Neural cell (in vitro differentiated cells): ENCODE results near the gene PHF23. TPM values are rescaled to one million over a fixed set of nuclear protein-coding genes. Genes with fewer than 3 reads are reported as not detected.

Source experiments
- H2AFZ ChIP-seq: fragments of 200-600, 300-800 bp; sonication (generic), shearing (Covaris generic); 2 replicates; pipeline ENCODE4 v1.6.0; 2014; ENCODE audit warnings: low read depth, mild to moderate bottlenecking, antibody characterized with exemption, low read length, moderate library complexity
- H3F3A ChIP-seq: fragments of 200-600 bp; shearing (Covaris generic); 2 replicates; pipeline ENCODE4 v1.6.1; 2016; ENCODE audit warnings: mild to moderate bottlenecking, moderate library complexity, mixed read lengths, antibody characterized with exemption, low read length; ENCODE audit not compliant: insufficient read depth, poor library complexity, severe bottlenecking
- H3K27ac ChIP-seq: fragments of 200-600, 300-800 bp; sonication (generic), shearing (Covaris generic); 2 replicates; pipeline ENCODE4 v1.5.1; 2014; ENCODE audit warnings: mild to moderate bottlenecking, low read length, moderate library complexity
- H3K27me3 ChIP-seq: fragments of 300-800, 200-600 bp; sonication (generic), shearing (Covaris generic); 2 replicates; pipeline ENCODE4 v1.6.0; 2014; ENCODE audit warnings: mild to moderate bottlenecking, low read depth, low read length, moderate library complexity; ENCODE audit not compliant: insufficient read depth
- H3K36me3 ChIP-seq: fragments of 300-800, 200-600 bp; sonication (generic), shearing (Covaris generic); 2 replicates; pipeline ENCODE4 v1.5.1; 2014; ENCODE audit warnings: mild to moderate bottlenecking, antibody characterized with exemption, low read length, moderate library complexity; ENCODE audit not compliant: insufficient read depth
- H3K4me2 ChIP-seq: fragments of 300-800, 200-600 bp; sonication (generic), shearing (Covaris generic); 2 replicates; pipeline ENCODE4 v1.6.0; 2014; ENCODE audit warnings: mild to moderate bottlenecking, low read length
- H3K4me3 ChIP-seq: fragments of 300-800, 200-600 bp; sonication (generic), shearing (Covaris generic); 2 replicates; pipeline ENCODE4 v1.5.1; 2014; ENCODE audit warnings: mild to moderate bottlenecking, low read length, moderate library complexity
- H3K79me2 ChIP-seq: fragments of 200-600 bp; shearing (Covaris generic); replicated peaks from 2 replicates; pipeline ENCODE4 v1.6.0; 2014; ENCODE audit warnings: mild to moderate bottlenecking, low read length, moderate library complexity; ENCODE audit not compliant: insufficient read depth
- H3K9ac ChIP-seq: fragments of 300-800, 200-600 bp; sonication (generic), shearing (Covaris generic); 2 replicates; pipeline ENCODE4 v1.6.1; 2016; ENCODE audit warnings: mild to moderate bottlenecking, low read length, mixed read lengths
- H3K9me2 ChIP-seq: fragments of 200-600 bp; shearing (Covaris generic); 2 replicates; pipeline ENCODE4 v1.6.1; 2016; ENCODE audit warnings: mild to moderate bottlenecking, low read length, mixed read lengths; ENCODE audit not compliant: insufficient read depth
- H3K9me3 ChIP-seq: fragments of 200-600, 300-800 bp; sonication (generic), shearing (Covaris generic); 2 replicates; pipeline ENCODE4 v1.6.1; 2016; ENCODE audit warnings: mild to moderate bottlenecking, mixed run types, low read length, moderate library complexity, mixed read lengths
- H4K20me1 ChIP-seq: fragments of 200-600 bp; shearing (Covaris generic); 2 replicates; pipeline ENCODE4 v1.6.1; 2016; ENCODE audit warnings: mild to moderate bottlenecking, mixed run types; ENCODE audit not compliant: insufficient read depth
- CTCF ChIP-seq: fragments of 450-650 bp; IDR thresholded peaks from 2 replicates; pipeline ENCODE4 v1.5.1; 2014; ENCODE audit warnings: antibody characterized with exemption, mild to moderate bottlenecking, moderate library complexity; ENCODE audit not compliant: poor library complexity, severe bottlenecking
- EP300 ChIP-seq: fragments of 450-650 bp; conservative IDR thresholded peaks from 2 replicates; pipeline ENCODE4 v1.6.1; 2014; ENCODE audit warnings: antibody characterized with exemption, mild to moderate bottlenecking, moderate library complexity; ENCODE audit not compliant: poor library complexity, severe bottlenecking
- EZH2 ChIP-seq: fragments of 200-600, 300-800 bp; shearing (Covaris generic), sonication (generic); IDR thresholded peaks from 2 replicates; pipeline ENCODE4 v1.6.1; 2014; ENCODE audit warnings: antibody characterized with exemption, low read length, borderline replicate concordance, mild to moderate bottlenecking; ENCODE audit not compliant: insufficient read depth, poor library complexity, severe bottlenecking
- MXI1 ChIP-seq: fragments of 450-650 bp; conservative IDR thresholded peaks from 2 replicates; pipeline ENCODE4 v1.6.1; 2014; ENCODE audit warnings: antibody characterized with exemption, mild to moderate bottlenecking; ENCODE audit not compliant: poor library complexity, severe bottlenecking
- POLR2AphosphoS5 ChIP-seq: IDR thresholded peaks from 2 replicates; pipeline ENCODE4 v1.6.1; 2012
- RAD21 ChIP-seq: fragments of 450-650 bp; conservative IDR thresholded peaks from 2 replicates; pipeline ENCODE4 v1.6.1; 2014; ENCODE audit warnings: antibody characterized with exemption, mild to moderate bottlenecking, moderate library complexity
- REST ChIP-seq: IDR thresholded peaks from 2 replicates; pipeline ENCODE4 v1.6.1; 2012; ENCODE audit warnings: borderline replicate concordance
- SMC3 ChIP-seq: fragments of 450-650 bp; conservative IDR thresholded peaks from 2 replicates; pipeline ENCODE4 v1.6.1; 2014; ENCODE audit warnings: antibody characterized with exemption, mild to moderate bottlenecking, moderate library complexity; ENCODE audit not compliant: poor library complexity
- TAF1 ChIP-seq: IDR thresholded peaks from 2 replicates; pipeline ENCODE4 v1.6.1; 2012; ENCODE audit warnings: low read depth
- polyA plus RNA-seq: library from polyadenylated mRNA; depleted of rRNA; stranded (reverse); fragments of >200 nt; gene quantifications from 2 replicates; pipeline ENCODE4 v1.2.3, GENCODE V29; 2014

Gene PHF23
- polyA plus RNA-seq, 1 donor from 2014 or later = 55.7 TPM

DNA sequence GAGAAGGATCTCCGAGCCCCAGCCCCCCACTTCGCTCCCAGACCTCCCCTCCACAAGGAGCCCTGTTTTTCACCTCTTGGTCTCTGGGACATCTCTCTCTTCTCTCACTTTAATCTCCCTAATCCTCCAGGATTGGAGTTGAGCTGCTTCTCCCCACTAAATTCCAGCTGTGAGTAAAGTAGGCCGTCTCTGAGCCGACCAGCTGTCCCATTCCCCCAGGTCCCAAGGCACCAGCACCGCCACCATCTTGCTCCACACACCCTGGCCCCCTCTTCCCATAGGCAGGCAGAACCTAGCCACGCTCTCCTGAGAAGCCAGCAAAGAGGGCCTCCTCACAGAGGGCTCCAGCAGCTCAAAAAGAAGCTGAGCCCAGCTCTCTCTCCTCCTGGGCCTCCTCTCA, 20.5 kb downstream of the PHF23 start:
- no peaks in the 10 kb centered on the region for H3K9me2 ChIP-seq
- no peaks in the 10 kb centered on the region for H3K36me3 ChIP-seq
- H3K27me3 ChIP-seq = no peaks in the 10 kb centered on the region
- no peaks in the 10 kb centered on the region for H4K20me1 ChIP-seq
- no peak overlapping the region for H3K27ac ChIP-seq
- peak overlapping the region; percentile 92 for H3K9ac ChIP-seq
- H3K9me3 ChIP-seq = no peaks in the 10 kb centered on the region
- H3K79me2 ChIP-seq = peaks cover 39% of the 10 kb centered on the region
- H3F3A ChIP-seq = no peaks in the 10 kb centered on the region
- TF ChIP-seq POLR2AphosphoS5 (no peak), EZH2 (no peak), MXI1 (no peak), SMC3 (no peak), CTCF (no peak), RAD21 (no peak), REST (no peak), TAF1 (no peak), EP300 (no peak)
- H3K4me3 ChIP-seq = peak overlapping the region; percentile 82
- H2AFZ ChIP-seq = no peak overlapping the region
- H3K4me2 ChIP-seq = no peak overlapping the region

- no peaks in the 10 kb centered on the region for H3K9me2 ChIP-seq
- peak overlapping the region; percentile 97 for H3K4me2 ChIP-seq
- TF ChIP-seq TAF1 = no peak
- no peak for TF ChIP-seq REST
- TF ChIP-seq EZH2 = no peak
- TF ChIP-seq SMC3 = no peak
- TF ChIP-seq MXI1 = no peak
- TF ChIP-seq RAD21 = no peak
- TF ChIP-seq POLR2AphosphoS5 = no peak
- TF ChIP-seq EP300 = no peak
- no peak for TF ChIP-seq CTCF
- no peaks in the 10 kb centered on the region for H4K20me1 ChIP-seq
- H3K79me2 ChIP-seq = peaks cover 43% of the 10 kb centered on the region
- no peaks in the 10 kb centered on the region for H3K27me3 ChIP-seq
- peak overlapping the region; percentile 98 for H3K27ac ChIP-seq
- H3K36me3 ChIP-seq = no peaks in the 10 kb centered on the region
- peak overlapping the region; percentile 82 for H3K4me3 ChIP-seq
- H3K9ac ChIP-seq = peak overlapping the region; percentile 92
- H3F3A ChIP-seq = peaks cover 4% of the 10 kb centered on the region
- H3K9me3 ChIP-seq = no peaks in the 10 kb centered on the region
- H2AFZ ChIP-seq = no peak overlapping the region
Observed at GRCh38 chr17:7218166-7218565, 21.1 kb downstream of the PHF23 start.
